ENCODE measurements around the gene PRKN.

Gene PRKN

DNA sequence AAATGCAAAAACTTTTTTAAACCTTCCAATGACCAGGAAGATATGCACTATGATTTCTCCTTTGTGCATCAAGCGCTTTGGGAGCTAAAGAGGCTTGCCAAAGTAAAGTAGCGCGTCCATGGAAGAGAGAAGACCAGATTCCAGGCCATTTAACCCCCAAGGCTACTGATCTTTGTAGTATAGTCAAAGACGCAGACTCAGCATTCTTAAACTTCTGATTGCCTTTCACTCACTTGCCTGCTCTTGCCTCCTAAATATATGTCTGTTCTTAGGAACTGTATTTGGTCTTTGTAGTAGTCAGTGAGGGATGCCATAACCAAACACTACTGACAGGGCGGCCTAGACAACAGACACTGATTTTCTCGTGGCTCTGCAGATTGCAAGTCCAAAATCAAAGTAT, 426.4 kb downstream of the PRKN start:
- ChIA-PET POLR2A (no interaction called here), CTCF (no interaction called here)
- H3K9me3 ChIP-seq (ENCODE audit: control insufficient read depth, insufficient read depth, low read depth, low read length) = no peaks in the 10 kb centered on the region
- no peak for TF ChIP-seq ZNF521 (tag by site-specific recombination; IDR thresholded peaks at IDR 0.05)
- TF ChIP-seq ZNF621 (tag by site-specific recombination; IDR thresholded peaks at IDR 0.05) = no peak
- TF ChIP-seq ZNF677 (tag by site-specific recombination; IDR thresholded peaks at IDR 0.05) = no peak
- H3K27ac ChIP-seq (ENCODE audit: extremely low read depth, low read depth, low read length) = no peak overlapping the region
- no peaks in the 10 kb centered on the region for H3K36me3 ChIP-seq (ENCODE audit: control insufficient read depth in 2 of 2, insufficient read depth in 1 of 2, low read length in 2 of 2)
- no peak overlapping the region for H3K4me3 ChIP-seq (ENCODE audit: low read depth, low read length)
- H3K4me1 ChIP-seq (ENCODE audit: control insufficient read depth, insufficient read depth, low read length) = no peaks in the 10 kb centered on the region

DNA sequence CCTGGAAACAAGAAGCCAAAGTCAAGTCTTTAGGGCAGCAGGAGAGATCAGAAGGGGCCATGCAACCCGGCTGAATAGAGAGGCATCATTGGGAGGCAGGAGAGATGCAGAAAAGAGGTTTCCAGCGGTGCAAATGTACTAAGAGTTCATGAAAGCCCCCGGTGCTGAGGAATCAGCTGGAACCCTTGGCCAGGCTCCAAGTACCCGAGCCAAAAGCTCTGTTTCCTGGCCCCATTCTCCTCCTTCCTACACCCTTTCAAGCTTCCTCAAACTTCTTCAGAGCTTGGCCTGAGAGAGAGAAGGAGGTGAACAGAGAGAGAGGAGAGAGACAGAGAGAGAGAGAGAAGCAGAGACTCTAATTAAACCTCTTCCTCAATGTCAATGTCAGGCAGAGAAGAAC, 433.5 kb downstream of the PRKN start:
- H3K4me1 ChIP-seq (ENCODE audit: control insufficient read depth, insufficient read depth, low read length) = no peaks in the 10 kb centered on the region
- H3K36me3 ChIP-seq (ENCODE audit: control insufficient read depth in 2 of 2, insufficient read depth in 1 of 2, low read length in 2 of 2) = no peaks in the 10 kb centered on the region
- H3K4me3 ChIP-seq (ENCODE audit: low read depth, low read length) = no peak overlapping the region
- H3K9me3 ChIP-seq (ENCODE audit: control insufficient read depth, insufficient read depth, low read depth, low read length) = no peaks in the 10 kb centered on the region
- ChIA-PET POLR2A (no interaction called here), CTCF (no interaction called here)
- H3K27ac ChIP-seq (ENCODE audit: extremely low read depth, low read depth, low read length) = no peak overlapping the region
- TF ChIP-seq ZNF24 (tag by site-specific recombination; IDR thresholded peaks at IDR 0.05) (no peak), ZNF626 (tag by site-specific recombination; IDR thresholded peaks at IDR 0.05) (no peak), SETDB1 (IDR thresholded peaks at IDR 0.05; ENCODE audit: insufficient read length, low read length) (no peak), YY1 (tag by site-specific recombination; IDR thresholded peaks at IDR 0.05) (no peak), ZNF311 (tag by site-specific recombination; IDR thresholded peaks at IDR 0.05; ENCODE audit: borderline replicate concordance) (no peak), ZNF677 (tag by site-specific recombination; IDR thresholded peaks at IDR 0.05) (no peak), ZNF501 (tag by site-specific recombination; IDR thresholded peaks at IDR 0.05) (no peak)
- TF ChIP-seq, protein P1, sequence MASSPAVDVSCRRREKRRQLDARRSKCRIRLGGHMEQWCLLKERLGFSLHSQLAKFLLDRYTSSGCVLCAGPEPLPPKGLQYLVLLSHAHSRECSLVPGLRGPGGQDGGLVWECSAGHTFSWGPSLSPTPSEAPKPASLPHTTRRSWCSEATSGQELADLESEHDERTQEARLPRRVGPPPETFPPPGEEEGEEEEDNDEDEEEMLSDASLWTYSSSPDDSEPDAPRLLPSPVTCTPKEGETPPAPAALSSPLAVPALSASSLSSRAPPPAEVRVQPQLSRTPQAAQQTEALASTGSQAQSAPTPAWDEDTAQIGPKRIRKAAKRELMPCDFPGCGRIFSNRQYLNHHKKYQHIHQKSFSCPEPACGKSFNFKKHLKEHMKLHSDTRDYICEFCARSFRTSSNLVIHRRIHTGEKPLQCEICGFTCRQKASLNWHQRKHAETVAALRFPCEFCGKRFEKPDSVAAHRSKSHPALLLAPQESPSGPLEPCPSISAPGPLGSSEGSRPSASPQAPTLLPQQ (tag by site-specific recombination; IDR thresholded peaks at IDR 0.05) = no peak

DNA sequence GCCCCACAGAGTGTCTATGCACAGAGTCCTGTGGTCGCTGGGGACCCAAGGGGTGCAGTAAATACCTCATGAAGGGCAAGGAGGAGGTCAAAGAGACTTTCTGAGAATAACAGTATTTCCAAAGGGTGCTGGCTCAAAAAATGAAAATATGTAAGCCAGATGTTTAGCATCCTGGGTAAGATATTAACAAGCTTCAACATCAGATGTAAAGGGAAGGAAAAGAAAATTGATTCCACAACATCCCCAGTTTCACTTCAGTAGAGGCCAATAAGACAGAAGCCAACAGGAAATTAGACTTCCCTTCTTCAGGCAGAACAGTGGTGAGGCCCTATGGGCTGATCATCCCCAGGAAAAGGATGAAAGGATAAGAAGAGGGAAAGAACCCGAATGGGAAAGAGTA, 434.7 kb downstream of the PRKN start:
- no peaks in the 10 kb centered on the region for H3K9me3 ChIP-seq (ENCODE audit: control insufficient read depth, insufficient read depth, low read depth, low read length)
- no peak overlapping the region for H3K4me3 ChIP-seq (ENCODE audit: low read depth, low read length)
- no peaks in the 10 kb centered on the region for H3K36me3 ChIP-seq (ENCODE audit: control insufficient read depth in 2 of 2, insufficient read depth in 1 of 2, low read length in 2 of 2)
- no peak overlapping the region for H3K27ac ChIP-seq (ENCODE audit: extremely low read depth, low read depth, low read length)
- POLR2A ChIA-PET = no interaction called here
- H3K4me1 ChIP-seq (ENCODE audit: control insufficient read depth, insufficient read depth, low read length) = no peaks in the 10 kb centered on the region
- CTCF ChIA-PET = no interaction called here
- TF ChIP-seq KLF9 (tag by site-specific recombination; IDR thresholded peaks at IDR 0.05; ENCODE audit: low read depth) (no peak), ZNF24 (tag by site-specific recombination; IDR thresholded peaks at IDR 0.05) (no peak)
- TF ChIP-seq, protein P2, sequence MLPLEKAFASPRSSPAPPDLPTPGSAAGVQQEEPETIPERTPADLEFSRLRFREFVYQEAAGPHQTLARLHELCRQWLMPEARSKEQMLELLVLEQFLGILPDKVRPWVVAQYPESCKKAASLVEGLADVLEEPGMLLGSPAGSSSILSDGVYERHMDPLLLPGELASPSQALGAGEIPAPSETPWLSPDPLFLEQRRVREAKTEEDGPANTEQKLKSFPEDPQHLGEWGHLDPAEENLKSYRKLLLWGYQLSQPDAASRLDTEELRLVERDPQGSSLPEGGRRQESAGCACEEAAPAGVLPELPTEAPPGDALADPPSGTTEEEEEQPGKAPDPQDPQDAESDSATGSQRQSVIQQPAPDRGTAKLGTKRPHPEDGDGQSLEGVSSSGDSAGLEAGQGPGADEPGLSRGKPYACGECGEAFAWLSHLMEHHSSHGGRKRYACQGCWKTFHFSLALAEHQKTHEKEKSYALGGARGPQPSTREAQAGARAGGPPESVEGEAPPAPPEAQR (tag by site-specific recombination; IDR thresholded peaks at IDR 0.05) = no peak

DNA sequence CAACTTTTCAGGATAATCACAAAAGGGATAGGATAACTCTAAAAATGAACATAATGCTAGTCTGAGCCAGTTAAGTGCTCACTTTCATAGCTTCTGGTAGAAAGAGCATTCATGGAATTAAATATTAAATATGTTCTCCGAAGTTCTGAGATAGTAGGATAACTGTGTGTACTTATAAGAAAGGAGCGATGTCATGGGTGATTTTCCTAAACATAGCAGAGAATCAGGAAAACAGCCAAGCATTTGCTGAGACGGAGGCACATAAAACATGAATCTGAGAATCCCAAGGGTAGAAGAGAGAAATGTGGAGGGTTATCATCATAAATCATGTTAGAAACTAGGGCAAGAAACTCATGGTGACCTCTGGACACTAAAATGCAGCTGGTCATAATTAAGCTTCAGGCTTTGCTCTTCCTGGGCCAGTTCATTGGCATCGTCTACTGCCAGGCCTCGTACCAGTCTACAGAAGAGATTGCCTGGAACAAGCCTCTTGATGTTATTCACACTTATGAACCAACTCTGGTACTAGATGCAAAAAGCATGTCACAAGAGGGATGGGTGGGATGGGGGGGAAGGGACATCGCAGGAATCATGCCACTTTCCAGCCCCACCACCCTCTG, 436.6 kb downstream of the PRKN start:
- Histone ChIP-seq H3K4me3 (ENCODE audit: low read depth, low read length) (no peak overlapping the region), H3K36me3 (ENCODE audit: control insufficient read depth in 2 of 2, insufficient read depth in 1 of 2, low read length in 2 of 2) (no peaks in the 10 kb centered on the region), H3K9me3 (ENCODE audit: control insufficient read depth, insufficient read depth, low read depth, low read length) (no peaks in the 10 kb centered on the region), H3K4me1 (ENCODE audit: control insufficient read depth, insufficient read depth, low read length) (no peaks in the 10 kb centered on the region), H3K27ac (ENCODE audit: extremely low read depth, low read depth, low read length) (no peak overlapping the region)
- TF ChIP-seq ZNF248 (tag by site-specific recombination; IDR thresholded peaks at IDR 0.05) (no peak), ZNF350 (tag by site-specific recombination; IDR thresholded peaks at IDR 0.05) (no peak), ZFP41 (tag by site-specific recombination; IDR thresholded peaks at IDR 0.05; ENCODE audit: borderline replicate concordance) (no peak), OVOL3 (tag by site-specific recombination; IDR thresholded peaks at IDR 0.05) (no peak), ZEB2 (tag by site-specific recombination; IDR thresholded peaks at IDR 0.05) (no peak), KLF1 (tag by site-specific recombination; IDR thresholded peaks at IDR 0.05) (no peak), ZNF747 (tag by site-specific recombination; IDR thresholded peaks at IDR 0.05) (no peak), ZNF48 (tag by site-specific recombination; IDR thresholded peaks at IDR 0.05) (no peak), ZNF843 (tag by site-specific recombination; IDR thresholded peaks at IDR 0.05) (no peak), ZNF621 (tag by site-specific recombination; IDR thresholded peaks at IDR 0.05) (no peak), GFI1B (tag by site-specific recombination; IDR thresholded peaks at IDR 0.05) (no peak), ZNF10 (tag by site-specific recombination; IDR thresholded peaks at IDR 0.05) (no peak), SCRT1 (tag by site-specific recombination; IDR thresholded peaks at IDR 0.05; ENCODE audit: borderline replicate concordance) (no peak), ZNF114 (tag by site-specific recombination; IDR thresholded peaks at IDR 0.05) (no peak), ZNF629 (tag by site-specific recombination; IDR thresholded peaks at IDR 0.05) (no peak)
- TF ChIP-seq, protein P3, sequence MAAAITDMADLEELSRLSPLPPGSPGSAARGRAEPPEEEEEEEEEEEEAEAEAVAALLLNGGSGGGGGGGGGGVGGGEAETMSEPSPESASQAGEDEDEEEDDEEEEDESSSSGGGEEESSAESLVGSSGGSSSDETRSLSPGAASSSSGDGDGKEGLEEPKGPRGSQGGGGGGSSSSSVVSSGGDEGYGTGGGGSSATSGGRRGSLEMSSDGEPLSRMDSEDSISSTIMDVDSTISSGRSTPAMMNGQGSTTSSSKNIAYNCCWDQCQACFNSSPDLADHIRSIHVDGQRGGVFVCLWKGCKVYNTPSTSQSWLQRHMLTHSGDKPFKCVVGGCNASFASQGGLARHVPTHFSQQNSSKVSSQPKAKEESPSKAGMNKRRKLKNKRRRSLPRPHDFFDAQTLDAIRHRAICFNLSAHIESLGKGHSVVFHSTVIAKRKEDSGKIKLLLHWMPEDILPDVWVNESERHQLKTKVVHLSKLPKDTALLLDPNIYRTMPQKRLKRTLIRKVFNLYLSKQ (tag by site-specific recombination; IDR thresholded peaks at IDR 0.05; ENCODE audit: borderline replicate concordance) = no peak
- ChIA-PET POLR2A (no interaction called here), CTCF (no interaction called here)
